ENCODE results near the gene OR51A7.
"Not testable (repeated sequence)": the region's sequence is repeated elsewhere in the genome, so short reads cannot be mapped to it uniquely, and the experiment has no call there.

OR51A7 gene

GRCh38 chr11:4903484-4903883, at the start of gene OR51A7:
Gene OR51A7, plus strand, starts transcription at chr11:4903783. Its CDS starts 3,587 bp downstream, at chr11:4907370.
- DNase-seq (ENCODE audit: low read depth): no peak

GRCh38 chr11:4854286-4854685, 49.3 kb upstream of the OR51A7 start:
- DNase-seq (ENCODE audit: low read depth): not testable (repeated sequence)

DNA sequence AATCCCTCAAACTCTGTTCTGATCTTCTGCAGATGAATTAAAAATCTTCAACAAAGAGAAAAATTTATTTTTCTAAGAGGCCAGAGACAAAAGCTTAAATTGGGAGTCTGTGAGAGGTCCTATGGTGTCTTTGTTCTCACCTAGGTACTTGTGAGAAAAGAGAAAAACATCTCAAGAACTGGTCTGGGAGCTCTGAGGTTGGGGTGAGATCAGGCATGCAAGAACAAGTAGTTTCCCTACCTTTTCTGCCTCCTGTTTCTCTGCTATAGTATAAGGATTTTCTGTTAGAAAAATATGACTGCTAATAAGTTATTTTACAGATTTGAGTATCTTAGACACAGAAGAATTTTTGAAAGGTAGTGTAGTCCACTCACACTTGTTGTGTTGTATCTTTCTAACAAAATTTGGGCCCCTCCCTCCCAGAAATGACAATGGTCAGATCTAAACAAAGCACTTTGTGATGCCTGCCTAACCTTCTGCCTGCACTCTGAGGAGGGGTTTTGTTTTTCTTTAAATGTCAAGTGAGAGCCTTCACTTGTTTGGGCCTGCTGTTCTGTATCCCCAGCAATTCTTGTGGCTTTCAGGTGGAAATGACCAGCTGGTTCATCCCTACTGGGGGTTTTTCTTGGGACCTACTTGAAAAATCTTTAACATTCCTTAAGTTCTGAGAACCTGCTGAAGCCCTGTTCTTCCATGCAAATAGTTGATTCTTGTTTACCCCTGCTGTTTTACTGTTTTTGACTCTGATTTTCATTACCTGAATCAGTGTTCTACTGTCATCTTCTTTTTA, 40.9 kb upstream of the OR51A7 start:
- DNase-seq (ENCODE audit: low read depth): no peak

GRCh38 chr11:4863876-4864275, 39.7 kb upstream of the OR51A7 start:
- DNase-seq (ENCODE audit: low read depth): no peak

GRCh38 chr11:4865855-4866254, 37.7 kb upstream of the OR51A7 start:
- no peak for DNase-seq (ENCODE audit: low read depth)

- DNase-seq (ENCODE audit: low read depth): no peak
Measured at GRCh38 chr11:4881188-4881587, 22.4 kb upstream of the OR51A7 start.

- no peak for DNase-seq (ENCODE audit: low read depth)
Measured at GRCh38 chr11:4881860-4882500, 21.6 kb upstream of the OR51A7 start, which contains the start of gene OR51T1. Gene OR51T1, plus strand, starts transcription at chr11:4881900. Its CDS starts 0 bp downstream, at chr11:4881900.

DNA sequence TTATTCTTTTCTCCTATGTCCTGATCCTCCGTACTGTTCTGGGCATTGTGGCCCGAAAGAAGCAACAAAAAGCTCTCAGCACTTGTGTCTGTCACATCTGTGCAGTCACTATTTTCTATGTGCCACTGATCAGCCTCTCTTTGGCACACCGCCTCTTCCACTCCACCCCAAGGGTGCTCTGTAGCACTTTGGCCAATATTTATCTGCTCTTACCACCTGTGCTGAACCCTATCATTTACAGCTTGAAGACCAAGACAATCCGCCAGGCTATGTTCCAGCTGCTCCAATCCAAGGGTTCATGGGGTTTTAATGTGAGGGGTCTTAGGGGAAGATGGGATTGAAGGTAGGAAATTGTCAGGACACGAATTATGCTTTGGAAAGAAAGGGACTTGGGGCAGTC, 21.0 kb upstream of the OR51A7 start:
- DNase-seq (ENCODE audit: low read depth): no peak

GRCh38 chr11:4884361-4884760, 19.2 kb upstream of the OR51A7 start:
- DNase-seq (ENCODE audit: low read depth): no peak

GRCh38 chr11:4886186-4886585, 17.4 kb upstream of the OR51A7 start:
- DNase-seq (ENCODE audit: low read depth): no peak

GRCh38 chr11:4887591-4887990, 16.0 kb upstream of the OR51A7 start:
- no peak for DNase-seq (ENCODE audit: low read depth)

DNA sequence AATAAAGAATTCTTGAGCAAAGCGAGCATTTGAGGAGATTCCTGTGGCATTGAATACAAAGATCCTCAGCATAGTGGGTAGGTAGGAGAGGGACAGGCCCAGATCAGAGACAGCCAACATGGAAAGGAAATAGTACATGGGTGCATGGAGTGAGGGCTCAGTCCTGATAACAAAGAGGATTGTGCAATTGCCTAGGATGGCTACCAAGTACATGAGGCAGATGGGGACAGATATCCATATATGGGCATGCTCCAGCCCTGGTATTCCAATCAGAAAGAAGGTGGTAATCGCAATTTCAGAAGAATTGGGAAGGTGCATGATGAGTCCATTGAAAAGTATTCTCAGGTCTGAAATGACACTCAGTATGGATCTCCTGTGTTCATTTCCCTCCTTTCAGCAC, 13.3 kb upstream of the OR51A7 start:
- DNase-seq (ENCODE audit: low read depth): no peak

DNA sequence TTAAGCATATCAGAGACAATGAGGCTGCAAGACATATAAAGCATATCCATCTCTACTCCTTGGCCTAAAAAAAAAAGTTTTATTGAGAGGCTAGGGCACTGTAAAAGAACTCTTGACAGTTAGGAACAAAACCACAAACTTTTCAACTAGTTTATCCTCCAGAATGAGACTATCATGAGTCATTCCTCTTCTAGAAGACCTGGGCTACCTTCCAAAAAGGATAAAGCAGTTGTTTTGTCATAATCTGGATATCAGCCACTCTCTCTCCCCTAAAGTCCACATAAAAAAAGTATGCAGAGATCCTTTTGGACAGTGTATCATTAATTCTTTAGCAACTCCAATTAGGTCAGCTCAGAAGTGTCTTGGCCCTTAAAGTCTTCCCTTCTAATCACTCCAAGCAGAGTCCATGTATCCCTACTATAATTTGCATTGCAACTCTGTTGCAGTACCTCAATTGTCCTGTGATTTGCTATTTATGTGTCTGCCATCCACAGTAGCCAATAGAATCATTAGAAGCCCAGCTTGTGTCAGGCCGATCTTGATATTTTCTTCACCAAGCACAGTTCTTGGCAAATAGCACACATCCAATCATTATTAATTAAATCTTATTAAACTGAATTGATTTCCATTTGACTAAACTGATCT, 11.5 kb upstream of the OR51A7 start:
- no peak for DNase-seq (ENCODE audit: low read depth)

DNA sequence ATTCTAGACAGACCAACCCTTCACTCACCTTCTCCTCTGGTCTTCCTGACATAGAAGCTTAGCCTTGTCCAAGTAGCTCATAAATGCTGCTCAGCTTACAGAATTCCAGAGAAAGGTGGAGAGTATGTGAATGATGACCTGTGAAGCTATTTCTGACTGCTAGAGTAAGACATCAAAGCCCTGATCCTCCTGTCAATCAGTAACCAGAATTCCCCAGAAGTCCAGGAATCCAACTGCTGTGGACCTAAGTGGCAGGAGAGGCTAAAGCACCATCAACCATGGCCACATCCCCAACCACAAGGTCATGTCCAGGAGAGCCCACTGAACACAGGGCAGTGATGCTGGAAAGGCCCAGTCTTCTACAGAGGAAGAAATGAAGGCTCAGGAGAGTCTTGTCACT, 13.0 kb downstream of the OR51A7 start:
- no peak for DNase-seq (ENCODE audit: low read depth)

DNA sequence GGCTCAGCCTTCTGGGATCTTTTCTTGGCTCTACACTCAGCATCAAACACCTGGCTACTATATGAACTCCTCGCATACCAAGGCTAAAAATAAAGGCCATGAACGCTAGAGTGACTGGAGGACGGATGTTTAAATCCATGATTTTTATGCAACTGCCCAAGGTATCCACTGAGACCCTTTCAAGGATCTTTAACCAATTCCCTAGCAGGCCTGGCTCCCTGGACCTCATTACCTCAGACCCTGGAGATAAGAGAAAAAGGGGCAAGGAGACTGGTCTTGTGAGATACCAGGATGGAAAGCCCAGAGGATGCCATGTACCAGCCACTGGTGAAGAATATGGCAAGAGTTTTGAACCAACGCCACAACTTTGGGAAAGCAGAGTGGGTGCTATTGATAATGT, 15.7 kb downstream of the OR51A7 start, which contains the start of gene OR51G2:
TSS of gene OR51G2 (minus strand) at position 101 of the 400 bp plus-strand sequence. CDS start 3,687 bp downstream, outside the sequence.
- DNase-seq (ENCODE audit: low read depth): no peak

DNA sequence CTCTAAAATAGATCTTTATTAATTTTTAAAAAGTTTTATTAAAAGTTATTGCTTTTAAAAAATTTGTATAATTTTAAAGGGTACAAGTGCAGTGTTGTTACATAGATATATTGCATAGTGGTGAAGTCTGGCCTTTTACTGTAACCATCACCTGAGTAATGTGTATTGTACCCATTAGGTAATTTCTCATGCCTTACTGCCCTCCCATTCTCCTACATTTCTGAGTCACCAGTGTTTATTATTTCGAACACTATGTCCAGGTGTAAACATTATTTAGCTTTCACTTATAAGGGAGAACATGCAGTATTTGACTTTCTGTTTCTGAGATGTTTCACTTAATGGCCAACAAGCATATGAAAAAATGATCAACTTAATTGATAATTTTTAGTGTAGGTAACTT, 18.2 kb downstream of the OR51A7 start:
- DNase-seq (ENCODE audit: low read depth): no peak

DNA sequence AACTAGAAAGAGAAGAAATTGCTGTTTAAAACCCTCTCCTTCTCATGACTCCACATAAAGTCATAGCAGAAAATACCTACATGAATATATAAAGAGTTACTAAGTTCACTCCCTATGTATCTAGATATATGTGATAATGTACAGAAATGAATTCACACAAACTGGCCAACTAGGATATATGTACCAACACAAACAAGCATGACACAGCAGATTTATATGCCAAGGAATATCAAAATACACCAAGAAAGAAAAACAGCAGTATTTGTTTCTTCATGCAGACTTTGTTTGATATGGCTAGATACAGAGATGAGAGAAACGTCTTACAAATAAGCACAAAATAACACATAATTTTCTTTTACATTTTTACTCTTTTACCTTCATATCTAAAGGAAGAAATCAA, 18.7 kb downstream of the OR51A7 start:
- no peak for DNase-seq (ENCODE audit: low read depth)

DNA sequence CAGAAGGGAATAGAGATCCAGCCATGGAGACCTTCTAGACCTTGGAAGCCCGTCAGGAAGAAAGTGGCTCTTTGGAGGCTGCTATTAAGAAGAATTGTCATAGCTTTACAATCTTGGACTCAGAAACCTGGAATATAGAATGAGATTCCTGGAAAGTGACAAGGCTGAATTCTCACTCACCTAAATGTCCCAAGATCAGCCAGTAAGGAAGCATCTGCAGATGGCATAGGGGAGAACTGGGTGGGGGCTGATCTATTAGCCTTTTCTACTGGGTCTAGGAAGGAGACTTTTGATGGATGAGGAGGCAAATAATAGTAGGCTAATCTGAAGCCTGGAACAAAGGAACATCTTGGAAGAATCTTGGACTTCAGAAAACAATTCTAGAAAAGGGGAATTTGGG, 20.7 kb downstream of the OR51A7 start, which contains the start of gene OR51G1:
TSS of gene OR51G1 (minus strand) at position 101 of the 400 bp plus-strand sequence. CDS start at position 101, 0 bp downstream.
- DNase-seq (ENCODE audit: low read depth): no peak

DNA sequence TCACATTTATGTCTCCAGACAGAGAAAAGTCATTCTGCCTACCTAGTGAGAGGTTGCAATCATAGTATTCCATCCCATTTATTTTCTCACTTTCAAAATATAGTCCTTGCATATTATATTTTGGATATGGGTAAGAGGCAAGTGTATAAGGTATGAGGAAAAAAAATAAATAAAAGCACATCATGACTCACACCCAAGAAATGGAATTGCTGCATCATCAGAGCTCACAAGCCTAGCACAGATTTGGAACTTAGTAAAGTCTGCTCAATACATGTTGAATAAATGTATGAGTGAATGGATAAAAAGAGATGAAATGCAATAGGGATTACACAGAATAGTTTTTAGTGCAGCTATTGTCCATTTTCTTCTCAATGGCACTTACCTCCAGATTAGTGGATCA, 23.0 kb downstream of the OR51A7 start:
- DNase-seq (ENCODE audit: low read depth): no peak

GRCh38 chr11:4932751-4933150, 29.2 kb downstream of the OR51A7 start:
- DNase-seq (ENCODE audit: low read depth): no peak

DNA sequence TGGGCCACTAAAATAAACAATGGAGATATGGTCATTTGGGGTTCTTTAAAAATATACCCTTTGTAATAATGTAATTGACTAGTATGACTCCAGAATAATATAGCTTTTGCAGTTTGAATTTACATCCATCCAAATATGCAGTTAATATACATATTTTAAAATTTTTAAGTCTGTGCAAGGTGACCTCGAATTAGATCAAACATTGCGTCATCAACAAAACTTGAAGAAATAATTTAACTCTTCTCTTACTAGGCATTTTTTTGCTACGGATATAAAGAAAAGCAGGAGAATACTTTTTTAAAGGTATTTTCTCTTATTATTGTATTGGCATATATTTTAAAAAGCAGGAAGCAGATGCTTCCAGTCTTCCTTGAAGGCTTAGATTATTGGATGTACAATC, 33.2 kb downstream of the OR51A7 start:
- no peak for DNase-seq (ENCODE audit: low read depth)

DNA sequence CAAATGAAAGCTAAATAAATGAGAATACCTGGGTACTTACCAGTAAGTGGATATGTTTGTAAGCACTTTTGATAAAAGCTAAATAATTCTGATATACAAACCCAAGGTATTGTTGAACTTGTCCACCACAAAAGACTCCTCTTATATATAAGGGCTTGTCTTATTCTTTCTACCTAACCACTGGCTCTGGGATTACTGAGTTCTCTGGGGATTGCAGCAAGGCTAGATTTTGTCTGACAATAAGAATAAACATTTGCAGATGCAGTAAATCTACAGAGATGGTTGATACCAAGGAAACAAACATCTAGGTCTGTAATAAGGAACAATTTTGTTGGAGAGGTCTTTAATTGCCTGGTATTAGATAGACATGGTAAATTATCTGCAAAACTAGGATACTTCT, 43.9 kb downstream of the OR51A7 start, which contains the start of gene OR51A4:
TSS of gene OR51A4 (minus strand) at position 101 of the 400 bp plus-strand sequence. CDS start 505 bp downstream, outside the sequence.
- no peak for DNase-seq (ENCODE audit: low read depth)

DNA sequence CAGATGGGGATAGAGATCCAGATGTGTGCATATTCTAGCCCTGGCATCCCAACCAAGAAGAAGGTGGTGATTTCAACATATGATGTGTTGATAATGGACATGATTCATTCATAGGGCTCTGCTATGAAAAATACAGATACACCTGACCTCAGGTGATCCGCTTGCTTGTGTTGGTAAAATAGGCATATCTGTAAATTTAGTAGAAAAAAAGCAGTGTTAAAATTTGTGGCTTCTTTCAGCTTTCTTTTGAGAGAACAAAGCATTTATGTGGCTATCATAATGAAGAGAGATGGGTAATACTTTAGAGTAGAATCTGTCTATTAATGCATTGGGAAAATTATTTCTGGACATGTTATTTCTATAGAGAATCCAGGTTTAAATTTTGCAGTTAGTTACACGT, 52.0 kb downstream of the OR51A7 start, which contains the start of gene OR51A2:
TSS of gene OR51A2 (minus strand) at position 101 of the 400 bp plus-strand sequence. CDS start at position 101, 0 bp downstream.
- not testable (repeated sequence) for DNase-seq (ENCODE audit: low read depth)

Measured in stimulated activated CD8-positive, alpha-beta memory T cell treated with anti-CD3 and anti-CD28 coated beads, Interleukin-12 subunit alpha, Interleukin-12 subunit beta, amount 100 ng/mL, for 1 hour (primary cell).